A549 treated with CpdA at 1 μM for 4 hours (cell line): ENCODE measurements around the gene CHRNA9. TPM values are rescaled to one million over a fixed set of nuclear protein-coding genes. Genes with fewer than 3 reads are reported as not detected.

Source experiments
- total RNA-seq: library from RNA; stranded (reverse); fragments of 200-300 nt; extraction: Qiagen RNA extraction; gene quantifications from 5 replicates; pipeline ENCODE4 v1.2.3, GENCODE V29; 2022; ENCODE audit warnings: low read depth

Gene CHRNA9, protein sequence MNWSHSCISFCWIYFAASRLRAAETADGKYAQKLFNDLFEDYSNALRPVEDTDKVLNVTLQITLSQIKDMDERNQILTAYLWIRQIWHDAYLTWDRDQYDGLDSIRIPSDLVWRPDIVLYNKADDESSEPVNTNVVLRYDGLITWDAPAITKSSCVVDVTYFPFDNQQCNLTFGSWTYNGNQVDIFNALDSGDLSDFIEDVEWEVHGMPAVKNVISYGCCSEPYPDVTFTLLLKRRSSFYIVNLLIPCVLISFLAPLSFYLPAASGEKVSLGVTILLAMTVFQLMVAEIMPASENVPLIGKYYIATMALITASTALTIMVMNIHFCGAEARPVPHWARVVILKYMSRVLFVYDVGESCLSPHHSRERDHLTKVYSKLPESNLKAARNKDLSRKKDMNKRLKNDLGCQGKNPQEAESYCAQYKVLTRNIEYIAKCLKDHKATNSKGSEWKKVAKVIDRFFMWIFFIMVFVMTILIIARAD
- total RNA-seq = 1.1 to 1.8 TPM (median 1.8 TPM) in 5 replicates

DNA sequence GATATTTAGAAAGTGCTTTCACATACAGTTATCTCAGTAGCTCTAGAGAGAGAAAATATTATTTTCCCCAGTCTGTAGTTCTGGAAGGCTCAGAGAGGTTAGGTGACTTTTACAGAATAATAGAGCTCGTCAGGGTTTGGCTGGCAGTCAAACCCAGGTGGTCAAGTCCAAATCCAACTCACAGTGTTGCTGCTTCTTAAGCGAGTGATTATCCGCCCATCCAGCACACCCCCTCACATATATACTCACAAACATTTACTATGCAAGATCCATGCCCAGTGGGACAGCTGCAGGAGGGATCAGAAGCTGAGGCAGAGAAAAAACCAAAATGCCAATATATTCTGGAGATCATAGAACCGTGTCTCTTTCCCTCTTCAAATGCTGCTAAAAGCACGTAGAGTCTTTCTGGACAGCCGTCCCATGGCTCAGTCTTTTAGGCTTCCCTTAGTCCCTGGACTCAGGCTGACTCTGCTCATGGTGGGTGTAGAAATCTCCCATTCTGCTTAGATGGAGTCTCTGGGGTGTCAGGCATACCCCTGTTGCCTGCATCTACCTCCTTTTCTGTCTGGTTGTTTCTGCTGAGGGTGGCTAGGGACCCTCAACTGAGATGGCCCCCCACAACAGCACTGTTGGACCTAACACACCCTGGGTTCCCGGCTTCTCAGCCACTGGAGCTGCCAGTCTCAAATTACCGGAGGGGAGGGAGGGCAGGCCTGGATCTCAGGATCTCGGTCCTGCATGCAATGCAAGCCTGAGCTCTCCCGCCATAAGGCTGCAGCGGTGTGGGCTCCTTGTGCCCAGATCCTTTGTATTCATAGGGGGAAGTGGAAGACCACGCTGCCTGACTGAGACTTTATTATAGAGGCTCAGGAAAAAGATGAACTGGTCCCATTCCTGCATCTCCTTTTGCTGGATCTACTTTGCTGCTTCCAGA is at the start of gene CHRNA9:
CHRNA9 (plus strand) TSS at position 743 of the 934 bp plus-strand sequence; CDS start at position 878, 135 bp downstream.

Other genes starting within 250 kb of the CHRNA9 start
- gene RHOH, start 138.3 kb upstream of the CHRNA9 start, total RNA-seq = 0.08 to 0.57 TPM (median 0.16 TPM) in 4 of 5 replicates, not detected in the other